GM21423 (cell line): ENCODE measurements around the gene GPRC5D.

Source experiments
- ATAC-seq: cut with Tn5 transposase; IDR thresholded peaks from one replicate; pipeline ENCODE4 v1.9.1; 2021; ENCODE audit warnings: mild to moderate bottlenecking, moderate library complexity; ENCODE audit not compliant: unreplicated experiment

The GPRC5D gene

DNA sequence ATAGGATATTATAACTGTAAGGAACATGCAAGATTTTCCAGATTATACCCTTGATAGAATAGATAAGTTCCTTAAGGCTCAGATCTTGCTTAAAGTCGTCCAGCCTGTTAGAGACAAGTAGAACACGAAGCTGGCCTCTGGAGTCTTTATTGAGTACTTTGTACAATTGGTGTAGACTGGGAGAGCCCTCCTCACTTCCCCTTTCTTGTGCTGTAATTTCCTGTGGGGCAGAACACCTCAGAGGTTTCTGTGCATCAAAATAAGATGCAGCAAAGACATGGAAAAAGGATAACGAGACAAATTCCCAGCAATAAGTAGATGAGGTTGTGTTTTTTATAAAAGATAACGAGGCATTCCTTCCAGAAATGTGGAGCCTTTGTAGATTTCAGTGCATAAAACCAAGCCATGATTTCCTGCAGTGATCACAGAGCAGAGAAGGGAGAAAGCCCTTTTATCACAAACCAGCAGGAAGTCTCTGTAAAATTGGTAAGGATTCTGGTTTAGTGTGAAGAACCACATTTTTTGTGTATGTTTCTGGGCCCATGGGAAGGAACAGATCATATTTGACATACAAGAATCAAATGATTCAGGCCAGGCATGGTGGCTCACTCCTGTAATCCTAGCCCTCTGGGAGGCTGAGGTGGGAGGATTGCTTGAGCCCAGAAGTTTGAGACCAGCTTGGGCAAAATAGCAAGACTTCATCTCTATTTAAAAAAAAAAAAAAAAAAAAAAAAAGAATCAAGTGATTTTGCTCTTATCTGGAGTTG lies 42.6 kb downstream of the GPRC5D start:
- no peak for ATAC-seq

DNA sequence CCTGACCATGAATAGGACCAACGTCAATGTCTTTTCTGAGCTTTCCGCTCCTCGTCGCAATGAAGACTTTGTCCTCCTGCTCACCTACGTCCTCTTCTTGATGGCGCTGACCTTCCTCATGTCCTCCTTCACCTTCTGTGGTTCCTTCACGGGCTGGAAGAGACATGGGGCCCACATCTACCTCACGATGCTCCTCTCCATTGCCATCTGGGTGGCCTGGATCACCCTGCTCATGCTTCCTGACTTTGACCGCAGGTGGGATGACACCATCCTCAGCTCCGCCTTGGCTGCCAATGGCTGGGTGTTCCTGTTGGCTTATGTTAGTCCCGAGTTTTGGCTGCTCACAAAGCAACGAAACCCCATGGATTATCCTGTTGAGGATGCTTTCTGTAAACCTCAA lies 43.3 kb downstream of the GPRC5D start:
- no peak for ATAC-seq

DNA sequence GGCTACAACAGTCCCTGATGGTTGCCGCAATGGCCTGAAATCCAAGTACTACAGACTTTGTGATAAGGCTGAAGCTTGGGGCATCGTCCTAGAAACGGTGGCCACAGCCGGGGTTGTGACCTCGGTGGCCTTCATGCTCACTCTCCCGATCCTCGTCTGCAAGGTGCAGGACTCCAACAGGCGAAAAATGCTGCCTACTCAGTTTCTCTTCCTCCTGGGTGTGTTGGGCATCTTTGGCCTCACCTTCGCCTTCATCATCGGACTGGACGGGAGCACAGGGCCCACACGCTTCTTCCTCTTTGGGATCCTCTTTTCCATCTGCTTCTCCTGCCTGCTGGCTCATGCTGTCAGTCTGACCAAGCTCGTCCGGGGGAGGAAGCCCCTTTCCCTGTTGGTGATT lies 43.7 kb downstream of the GPRC5D start:
- ATAC-seq = no peak

DNA sequence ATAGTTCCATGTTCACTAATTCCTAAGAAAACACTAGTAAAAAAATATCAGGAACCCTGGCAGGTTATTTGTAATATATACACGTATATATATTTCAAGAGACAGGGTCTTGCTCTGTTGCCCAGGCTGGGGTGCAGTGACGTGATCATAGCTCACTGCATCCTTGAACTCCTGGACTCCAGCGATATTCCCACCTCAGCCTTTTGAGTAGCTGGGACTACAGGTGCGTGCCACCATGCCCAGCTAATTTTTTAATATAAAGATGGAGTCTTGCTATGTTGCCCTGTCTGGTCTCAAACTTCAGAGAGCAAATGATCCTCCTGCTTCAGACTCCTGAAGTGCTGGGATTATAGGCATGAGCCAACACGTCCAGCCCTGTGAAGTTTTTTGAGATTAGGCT lies 44.4 kb downstream of the GPRC5D start:
- no peak for ATAC-seq

DNA sequence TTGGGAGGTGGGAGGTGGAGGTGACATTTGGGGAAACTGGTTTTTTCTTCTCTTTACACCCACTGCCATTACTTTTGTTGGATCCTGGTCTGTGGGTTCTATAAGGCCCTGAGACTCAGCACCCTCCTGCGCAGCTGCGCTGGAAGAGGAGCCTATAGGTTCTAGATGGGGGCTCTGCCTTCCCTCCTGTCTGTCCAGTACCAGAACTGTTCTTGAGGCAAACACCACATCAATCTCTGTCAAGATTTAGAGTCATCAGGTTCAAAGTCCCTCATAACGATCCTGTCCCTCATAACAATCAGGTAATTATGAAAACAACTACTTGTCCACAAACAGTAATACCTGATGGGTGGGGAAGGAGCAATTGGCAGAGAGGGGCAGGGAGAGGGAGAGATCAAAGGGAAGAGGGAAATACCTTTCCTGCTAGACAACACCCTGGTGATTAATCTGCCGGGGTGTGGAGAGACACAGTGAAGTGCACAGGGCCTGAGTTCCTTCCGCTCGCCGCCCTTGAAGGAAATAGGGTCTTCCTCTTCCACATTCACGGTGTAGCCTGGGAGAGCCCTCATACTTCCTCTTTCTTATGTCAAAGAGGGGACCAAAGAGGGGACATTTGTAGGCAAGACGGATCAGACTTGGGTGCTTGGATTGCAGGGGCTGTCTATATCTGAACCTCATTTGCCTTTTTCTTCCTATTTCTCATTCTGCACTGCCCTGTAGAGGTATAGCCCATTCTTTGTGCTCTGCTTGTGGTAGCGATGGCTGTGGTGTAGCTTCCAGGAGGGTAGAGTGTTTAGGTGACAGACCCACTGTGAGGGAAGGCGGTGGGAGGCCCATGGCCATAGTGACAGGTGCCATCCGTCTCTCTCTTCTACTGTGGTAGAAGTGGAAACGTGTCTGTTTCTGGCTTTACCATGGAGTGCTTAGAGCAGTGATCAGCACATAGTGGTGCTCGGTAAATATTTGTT lies 48.0 kb downstream of the GPRC5D start:
- no peak for ATAC-seq

DNA sequence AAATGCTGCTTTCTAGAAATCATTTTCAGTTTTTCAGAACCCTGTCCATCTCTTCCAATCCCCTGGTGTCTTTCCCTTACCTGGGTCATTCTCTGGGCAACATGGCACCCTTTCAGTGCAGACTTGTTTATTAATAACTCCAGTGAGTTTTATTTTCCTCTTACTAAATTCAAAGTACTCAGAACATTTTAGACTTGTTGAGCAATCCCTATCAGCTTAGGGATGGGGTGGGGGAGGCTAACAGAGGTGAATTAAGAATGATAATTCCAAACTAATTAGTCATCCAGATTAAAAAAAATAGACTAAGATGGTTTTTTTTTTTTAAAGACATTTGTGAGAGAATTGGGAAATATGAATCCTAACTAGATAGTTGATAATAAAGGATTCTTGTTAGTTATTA lies 49.9 kb downstream of the GPRC5D start:
- ATAC-seq = no peak

DNA sequence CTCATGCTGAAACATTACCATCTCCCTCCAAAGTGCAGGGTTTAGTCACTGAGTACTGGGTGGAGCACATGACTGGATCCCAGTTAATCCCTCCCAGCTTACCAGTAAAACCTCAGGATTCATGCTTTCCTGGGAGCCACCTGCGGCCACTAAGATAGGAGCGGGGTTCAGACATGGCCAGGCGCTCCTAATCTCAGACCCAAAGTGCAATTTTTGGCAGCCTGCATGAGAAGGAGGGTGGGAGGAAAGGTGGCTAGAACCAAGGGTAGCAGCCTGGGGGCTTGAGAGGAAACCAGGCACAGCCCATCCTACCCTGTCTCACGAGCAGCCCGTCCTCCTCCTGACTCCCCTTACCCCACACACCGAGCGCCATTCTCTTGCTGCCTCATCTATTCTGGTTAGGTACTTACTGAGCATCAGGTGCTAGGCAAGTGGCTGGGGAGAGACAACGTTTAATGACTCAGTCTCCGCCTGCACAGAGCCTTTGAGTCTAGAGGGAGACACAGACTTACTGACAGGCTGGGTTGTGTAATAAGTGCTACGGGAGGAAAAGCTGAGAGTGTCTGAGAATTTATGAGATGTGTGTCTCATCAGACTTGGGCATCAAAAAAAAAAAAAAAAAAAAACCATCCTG lies 50.7 kb downstream of the GPRC5D start:
- ATAC-seq = no peak

DNA sequence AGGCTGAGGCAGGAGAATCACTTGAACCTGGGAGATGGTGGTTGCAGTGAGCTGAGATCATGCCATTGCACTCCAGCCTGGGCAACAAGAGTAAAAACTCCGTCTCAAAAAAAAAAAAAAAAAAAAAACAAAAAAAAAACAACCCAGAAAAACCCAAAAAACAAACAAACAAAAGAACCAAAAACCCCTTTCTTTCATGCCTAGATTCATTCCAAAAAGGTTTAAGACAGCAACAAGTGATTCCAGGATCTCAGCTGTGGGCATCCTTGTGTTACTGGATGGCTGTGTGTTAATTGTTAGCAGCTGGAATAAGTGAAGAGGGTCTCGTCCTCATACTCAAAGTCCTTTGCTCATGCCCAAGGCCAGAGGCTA lies 51.2 kb downstream of the GPRC5D start:
- ATAC-seq = no peak

DNA sequence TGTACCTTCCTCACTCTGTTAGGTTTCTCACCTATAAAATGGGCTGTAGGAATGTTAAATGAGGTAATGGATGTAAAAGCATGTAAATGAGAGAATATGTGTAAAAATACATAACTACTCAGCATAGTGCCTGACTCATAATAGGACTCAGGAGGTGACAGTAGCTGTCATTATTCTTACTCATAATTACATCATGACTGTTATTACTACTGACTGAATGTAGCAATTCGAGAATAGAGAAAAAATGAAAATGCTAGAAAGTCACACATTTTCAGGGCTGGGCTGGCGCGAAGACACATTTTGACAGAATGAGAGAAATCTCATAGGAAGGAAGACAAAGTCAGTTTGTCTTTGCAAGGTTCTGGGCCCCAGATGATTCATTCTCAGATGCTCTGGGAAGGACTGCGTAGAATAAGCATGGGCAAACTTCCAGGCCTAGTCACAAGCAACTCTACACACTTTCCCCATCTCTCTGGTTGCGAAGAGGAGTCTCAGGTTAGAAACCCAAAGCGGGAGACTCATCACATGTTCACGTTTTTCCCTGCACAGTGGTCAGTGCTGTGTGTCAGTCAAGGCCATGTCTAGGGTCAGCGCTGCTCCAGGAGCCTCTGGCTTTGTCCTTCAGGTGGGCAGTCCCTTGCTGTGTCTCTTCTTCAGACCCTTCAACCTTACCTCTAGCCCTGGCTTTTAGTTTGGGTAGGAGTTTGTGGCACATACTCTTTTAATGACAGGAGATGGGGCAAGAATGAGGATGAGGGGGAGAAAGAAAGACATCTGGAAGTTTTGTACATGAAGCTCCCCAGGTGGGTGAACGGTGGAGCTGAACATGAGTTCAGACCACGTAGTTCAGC lies 52.2 kb downstream of the GPRC5D start:
- ATAC-seq = no peak

DNA sequence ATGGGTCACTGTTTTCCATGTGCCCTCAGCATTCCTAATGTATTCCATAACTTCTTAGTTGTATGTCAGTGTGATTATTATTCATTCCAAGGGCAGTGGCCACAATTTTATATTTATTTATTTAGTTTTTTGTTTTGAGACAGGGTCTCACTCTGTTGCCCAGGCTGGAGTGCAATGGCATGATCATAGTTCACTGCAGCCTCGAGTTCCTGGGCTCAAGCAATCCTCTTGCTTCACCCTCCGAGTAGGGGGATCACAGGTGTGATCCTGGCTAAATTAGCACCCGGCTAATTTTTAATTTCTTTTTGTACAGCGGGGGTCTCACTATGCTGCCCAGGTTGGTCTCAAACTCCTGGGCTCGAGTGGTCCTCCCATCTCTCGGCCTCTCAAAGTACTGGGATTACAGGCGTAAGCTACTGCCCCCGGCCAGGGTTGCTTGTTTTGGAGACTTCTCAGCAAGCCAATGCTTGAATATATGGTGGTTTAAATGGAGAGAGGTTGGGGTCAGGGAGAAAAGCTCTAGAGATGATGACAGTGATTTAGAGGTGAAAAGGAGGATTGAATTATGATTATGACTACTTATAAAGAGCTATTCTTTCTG lies 53.0 kb downstream of the GPRC5D start:
- ATAC-seq = no peak

DNA sequence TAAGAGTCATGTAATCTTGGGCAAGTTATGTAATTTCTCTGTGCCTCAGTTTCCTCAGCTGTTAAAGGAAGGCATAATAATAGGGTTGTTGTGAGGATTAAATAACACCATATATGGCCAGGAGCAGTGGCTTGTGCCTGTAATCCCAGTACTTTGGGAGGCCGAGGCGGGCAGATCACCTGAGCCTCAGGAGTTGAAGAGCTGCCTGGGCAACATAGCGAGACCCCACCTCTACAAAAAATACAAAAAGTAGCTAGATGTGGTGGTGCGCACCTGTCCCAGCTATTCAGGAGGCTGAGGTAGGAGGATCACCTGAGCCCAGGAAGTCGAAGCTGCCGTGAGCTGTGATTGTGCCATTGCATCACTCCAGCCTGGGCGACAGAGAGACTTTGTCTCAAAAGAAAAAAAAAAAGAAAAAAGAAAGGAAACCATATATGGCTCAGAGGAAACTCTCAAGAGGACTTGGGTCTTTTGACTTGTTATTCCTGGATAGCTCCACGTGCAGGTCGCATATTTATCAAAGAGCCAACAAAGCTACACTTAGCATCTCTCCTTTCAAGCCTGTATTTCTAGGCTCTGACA lies 53.7 kb downstream of the GPRC5D start:
- ATAC-seq = no peak

DNA sequence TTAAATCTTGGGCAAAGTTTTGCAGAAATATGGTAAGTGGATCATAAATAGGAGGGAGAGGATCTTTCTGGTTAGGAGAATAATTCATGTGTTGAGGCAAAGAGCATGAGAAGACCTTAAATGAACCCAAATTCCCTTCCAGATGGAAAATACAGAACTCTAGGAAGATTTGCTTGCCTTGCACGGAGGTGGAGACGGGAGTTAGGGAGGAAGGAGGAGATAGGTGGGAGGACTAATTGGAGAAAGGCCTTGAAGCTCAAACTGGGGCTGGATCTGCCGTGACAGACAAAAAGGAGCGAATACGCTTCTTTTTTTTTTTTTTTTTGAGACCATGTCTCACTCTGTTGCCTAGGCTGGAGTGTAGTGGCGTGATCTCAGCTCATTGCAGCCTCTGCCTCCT lies 54.7 kb downstream of the GPRC5D start:
- no peak for ATAC-seq

DNA sequence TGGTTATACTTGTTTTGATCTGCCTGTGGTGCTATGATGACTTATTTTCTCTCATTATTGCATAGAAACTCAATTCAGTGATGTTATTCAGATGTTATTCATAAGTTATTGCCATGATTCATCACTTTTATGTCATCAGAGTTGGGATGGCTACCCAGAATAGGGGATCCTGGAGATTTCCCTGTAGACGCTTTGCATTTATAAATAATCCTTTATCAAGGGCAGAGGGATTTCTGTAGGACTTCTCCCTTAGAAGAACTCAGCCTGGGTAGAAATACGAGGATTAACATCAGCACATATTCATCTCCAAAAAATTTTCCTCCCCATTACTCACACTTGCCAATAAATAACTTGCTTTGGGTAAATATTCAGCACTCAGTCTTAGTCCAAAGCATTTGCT lies 55.7 kb downstream of the GPRC5D start:
- no peak for ATAC-seq

DNA sequence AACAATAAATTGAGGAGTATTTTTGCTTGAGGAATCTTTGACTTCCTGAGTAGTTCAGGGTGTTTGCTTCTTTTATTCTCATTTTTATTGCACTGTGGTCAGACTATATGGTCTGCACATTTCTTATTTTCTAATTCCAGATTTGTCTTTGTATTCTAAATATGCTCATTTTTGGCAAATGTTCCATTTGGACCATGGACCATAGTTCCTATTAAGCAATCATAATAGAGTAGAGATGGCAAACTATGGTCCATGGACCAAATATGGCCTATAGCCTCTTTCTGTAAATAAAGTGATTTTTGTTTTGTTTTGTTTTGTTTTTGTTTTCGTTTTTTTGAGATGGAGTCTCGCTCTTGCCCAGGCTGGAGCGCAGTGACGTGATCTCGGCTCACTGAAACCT lies 58.5 kb downstream of the GPRC5D start:
- no peak for ATAC-seq

DNA sequence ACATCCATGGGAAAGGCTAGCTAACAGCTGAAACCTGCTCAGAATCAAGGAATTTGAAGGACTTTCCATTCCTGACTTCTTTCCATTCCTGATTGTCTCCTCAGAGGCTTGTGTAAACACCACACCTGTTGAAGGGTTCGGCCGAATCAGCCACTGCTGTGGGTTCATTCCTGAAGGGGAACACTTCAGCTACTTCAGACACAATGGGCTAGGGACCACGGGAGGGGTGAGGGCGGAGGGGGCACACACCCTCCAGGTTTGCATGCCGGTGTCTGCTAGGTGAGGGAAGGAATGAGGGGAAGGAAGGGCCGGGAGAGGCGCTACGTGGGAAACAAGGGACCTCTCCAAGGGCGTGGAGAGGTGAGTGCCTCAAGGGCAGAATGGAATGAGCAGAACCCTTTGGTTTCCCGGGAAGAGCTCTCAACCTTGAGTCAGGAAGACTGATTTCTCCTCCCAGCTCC lies 59.3 kb downstream of the GPRC5D start:
- no peak for ATAC-seq

DNA sequence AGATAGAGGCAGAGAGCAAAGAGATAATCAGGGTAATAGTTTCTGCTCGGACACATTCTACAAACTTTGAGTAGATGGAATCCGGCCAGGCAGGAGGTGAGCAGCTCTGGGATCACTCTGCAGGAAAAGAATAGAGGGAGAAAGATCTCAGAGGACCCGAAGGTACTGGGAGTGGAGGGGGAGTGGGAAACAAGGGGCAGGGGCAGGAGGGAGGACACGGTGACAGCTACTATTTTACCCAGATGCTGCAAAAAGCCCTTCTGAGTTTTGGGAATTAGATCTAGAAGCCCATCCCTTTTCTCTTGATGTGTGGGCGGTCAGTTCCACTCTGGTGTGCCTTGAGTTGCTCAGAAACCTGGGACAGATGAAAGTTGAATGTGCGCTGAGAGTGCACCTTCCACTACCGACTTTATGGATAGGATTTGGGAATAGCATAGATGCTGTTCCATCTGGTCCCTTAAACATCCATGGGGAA lies 60.1 kb downstream of the GPRC5D start:
- ATAC-seq = no peak

DNA sequence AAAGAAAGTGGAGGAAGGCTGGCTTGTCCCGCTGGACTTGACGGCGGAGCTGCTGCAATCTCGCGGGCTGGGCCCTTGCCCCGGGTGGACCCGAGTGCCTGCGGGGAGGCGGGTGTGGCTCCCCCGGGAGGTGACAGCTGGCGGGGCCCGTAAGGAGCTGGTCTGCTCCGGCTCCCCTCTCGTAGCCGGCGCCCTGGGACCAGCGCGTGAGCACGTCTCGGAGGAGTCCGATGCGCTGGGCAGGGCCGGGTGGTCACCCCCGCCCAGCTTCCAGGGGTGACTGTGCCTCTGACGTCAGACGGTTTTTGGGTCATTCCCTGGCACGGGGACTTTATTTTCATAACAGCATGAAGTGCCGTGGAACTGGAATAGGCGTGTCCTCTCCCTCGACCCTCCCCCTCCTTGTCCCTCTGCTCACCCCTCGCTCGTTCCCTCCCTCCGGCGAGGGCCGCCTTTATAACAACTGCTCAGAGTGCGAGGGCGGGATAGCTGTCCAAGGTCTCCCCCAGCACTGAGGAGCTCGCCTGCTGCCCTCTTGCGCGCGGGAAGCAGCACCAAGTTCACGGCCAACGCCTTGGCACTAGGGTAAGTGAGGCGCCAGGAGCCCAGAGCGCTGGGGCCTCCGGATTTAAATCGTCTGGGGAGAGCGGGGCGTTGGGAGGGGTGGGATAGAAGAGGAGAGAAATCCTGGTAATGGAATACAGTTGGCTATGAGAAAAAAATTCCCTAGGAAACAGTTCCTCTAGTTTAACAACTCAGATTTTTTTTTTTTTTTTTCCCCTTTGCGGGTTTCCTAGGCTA lies 60.7 kb downstream of the GPRC5D start, which contains the start of gene GPRC5A:
Gene GPRC5A, plus strand, starts transcription at position 483 of the 801 bp plus-strand sequence. CDS start 16,688 bp downstream, outside the sequence.
- no peak for ATAC-seq
